ENCODE results near the gene CLCN5. TPM values are rescaled to one million over a fixed set of nuclear protein-coding genes. Genes with fewer than 3 reads are reported as not detected.
A peak's percentile ranks its signal among the peaks of the same experiment; 100 is the strongest.
"Not testable (repeated sequence)": the region's sequence is repeated elsewhere in the genome, so short reads cannot be mapped to it uniquely, and the experiment has no call there.

Gene CLCN5
- total and polyA plus RNA-seq, 4 donors, result 2.7 to 18.5 (median 7.5) TPM

DNA sequence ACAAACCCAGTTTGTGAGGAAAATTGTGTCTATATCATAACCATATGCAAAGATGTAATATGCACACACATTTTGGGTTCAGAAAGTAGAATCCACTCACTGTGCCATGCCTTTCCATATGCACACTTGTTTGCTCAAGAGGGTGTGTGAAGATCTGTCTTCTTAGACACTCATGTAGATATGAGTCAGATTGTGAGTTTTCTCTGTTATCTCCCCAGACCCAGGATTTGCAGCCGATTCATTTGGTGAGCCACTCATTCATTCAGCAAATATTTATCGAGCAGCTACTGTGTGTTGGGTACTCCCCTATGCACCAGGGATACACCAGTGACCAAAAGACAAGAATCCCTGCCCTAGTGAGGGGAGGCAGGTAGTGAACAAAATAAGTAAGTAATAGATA is 81.5 kb downstream of the CLCN5 start:
- Histone ChIP-seq H3K9ac (ENCODE audit: insufficient read depth in 1 of 2, low read length in 2 of 2) (no peak overlapping the region), H3K9me3 (ENCODE audit: control insufficient read depth in 4 of 4, insufficient read depth in 3 of 4, low read length in 3 of 4) (no peaks in the 10 kb centered on the region), H3K4me1 (ENCODE audit: control insufficient read depth in 5 of 5, insufficient read depth in 5 of 5, low read length in 5 of 5) (no peaks in the 10 kb centered on the region), H3K27me3 (ENCODE audit: control insufficient read depth in 3 of 3, insufficient read depth in 3 of 3, low read length in 2 of 3) (peaks cover 0 to 16% (median 3%) of the 10 kb centered on the region in 3 donors), H3K36me3 (ENCODE audit: control insufficient read depth in 4 of 4, insufficient read depth in 4 of 4, low read length in 4 of 4) (no peaks in the 10 kb centered on the region), H3K27ac (ENCODE audit: low read depth in 1 of 2, low read length in 1 of 2) (no peak overlapping the region), H3K4me3 (no peak overlapping the region)
- WGBS, 2 donors, result 66 to 82% methylated on average over 2 of the region's 2 CpGs
- no peak for ATAC-seq (ENCODE audit: insufficient read depth, low FRiP score)
- TF ChIP-seq, protein P1, sequence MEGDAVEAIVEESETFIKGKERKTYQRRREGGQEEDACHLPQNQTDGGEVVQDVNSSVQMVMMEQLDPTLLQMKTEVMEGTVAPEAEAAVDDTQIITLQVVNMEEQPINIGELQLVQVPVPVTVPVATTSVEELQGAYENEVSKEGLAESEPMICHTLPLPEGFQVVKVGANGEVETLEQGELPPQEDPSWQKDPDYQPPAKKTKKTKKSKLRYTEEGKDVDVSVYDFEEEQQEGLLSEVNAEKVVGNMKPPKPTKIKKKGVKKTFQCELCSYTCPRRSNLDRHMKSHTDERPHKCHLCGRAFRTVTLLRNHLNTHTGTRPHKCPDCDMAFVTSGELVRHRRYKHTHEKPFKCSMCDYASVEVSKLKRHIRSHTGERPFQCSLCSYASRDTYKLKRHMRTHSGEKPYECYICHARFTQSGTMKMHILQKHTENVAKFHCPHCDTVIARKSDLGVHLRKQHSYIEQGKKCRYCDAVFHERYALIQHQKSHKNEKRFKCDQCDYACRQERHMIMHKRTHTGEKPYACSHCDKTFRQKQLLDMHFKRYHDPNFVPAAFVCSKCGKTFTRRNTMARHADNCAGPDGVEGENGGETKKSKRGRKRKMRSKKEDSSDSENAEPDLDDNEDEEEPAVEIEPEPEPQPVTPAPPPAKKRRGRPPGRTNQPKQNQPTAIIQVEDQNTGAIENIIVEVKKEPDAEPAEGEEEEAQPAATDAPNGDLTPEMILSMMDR (IDR thresholded peaks at IDR 0.05; ENCODE audit: control extremely low read depth, extremely low read depth), result no peak
- DNase-seq, result no peak

DNA sequence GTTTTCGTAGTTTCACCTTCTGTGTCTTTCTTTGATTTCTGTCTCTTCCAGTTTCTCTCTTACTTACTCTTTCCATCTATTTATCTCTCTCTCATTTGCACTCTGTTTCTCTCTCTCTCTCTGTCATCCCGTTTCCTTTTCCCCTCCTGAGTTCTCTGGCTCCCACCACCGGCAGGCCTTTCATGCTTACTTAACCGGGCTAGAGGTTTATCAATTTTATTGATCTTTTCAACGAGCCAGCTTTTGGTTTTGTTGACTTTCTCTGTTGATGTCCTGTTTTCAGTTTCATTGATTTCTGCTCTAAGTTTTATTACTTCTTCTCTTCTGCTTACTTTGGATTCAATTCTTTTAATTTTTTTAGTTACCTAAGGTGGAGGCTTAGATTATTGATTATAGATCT is 103.2 kb downstream of the CLCN5 start:
- not testable (repeated sequence) for DNase-seq; H3K9me3 ChIP-seq (ENCODE audit: control insufficient read depth in 4 of 4, insufficient read depth in 3 of 4, low read length in 3 of 4); H3K9ac ChIP-seq (ENCODE audit: insufficient read depth in 1 of 2, low read length in 2 of 2); H3K27ac ChIP-seq (ENCODE audit: low read depth in 1 of 2, low read length in 1 of 2); H3K4me3 ChIP-seq; H3K36me3 ChIP-seq (ENCODE audit: control insufficient read depth in 4 of 4, insufficient read depth in 4 of 4, low read length in 4 of 4); ATAC-seq (ENCODE audit: insufficient read depth, low FRiP score); H3K4me1 ChIP-seq (ENCODE audit: control insufficient read depth in 5 of 5, insufficient read depth in 5 of 5, low read length in 5 of 5); H3K27me3 ChIP-seq (ENCODE audit: control insufficient read depth in 3 of 3, insufficient read depth in 3 of 3, low read length in 2 of 3)
- 52 to 78% methylated on average over 5 of the region's 5 CpGs for WGBS, 2 donors

DNA sequence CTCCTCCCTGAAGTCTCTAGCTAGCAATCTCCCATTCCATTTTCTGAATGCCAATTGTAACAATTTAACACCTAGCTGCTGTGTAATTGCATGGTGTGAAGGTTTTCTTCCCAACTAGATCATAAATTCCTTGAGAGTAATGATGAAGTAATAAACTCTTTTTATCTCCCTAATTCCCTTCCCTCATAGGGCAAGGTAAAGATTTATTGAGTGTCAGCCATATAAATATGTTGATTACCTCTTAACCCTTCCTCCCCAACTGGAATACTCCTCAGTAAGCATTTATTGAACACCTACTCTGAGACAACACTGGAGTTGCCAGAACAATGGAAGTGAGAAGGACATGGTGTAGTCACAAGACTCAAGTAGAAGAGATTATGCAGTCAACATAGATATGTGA is 112.7 kb downstream of the CLCN5 start:
- peaks cover 0 to 4% (median 2%) of the 10 kb centered on the region in 3 donors for H3K27me3 ChIP-seq (ENCODE audit: control insufficient read depth in 3 of 3, insufficient read depth in 3 of 3, low read length in 2 of 3)
- H3K36me3 ChIP-seq (ENCODE audit: control insufficient read depth in 4 of 4, insufficient read depth in 4 of 4, low read length in 4 of 4), result no peaks in the 10 kb centered on the region
- H3K4me1 ChIP-seq (ENCODE audit: control insufficient read depth in 5 of 5, insufficient read depth in 5 of 5, low read length in 5 of 5), result peaks cover 0 to 4% (median 0%) of the 10 kb centered on the region in 5 donors
- no peak for DNase-seq
- peaks cover 0 to 2% (median 0%) of the 10 kb centered on the region in 4 donors for H3K9me3 ChIP-seq (ENCODE audit: control insufficient read depth in 4 of 4, insufficient read depth in 3 of 4, low read length in 3 of 4)
- TF ChIP-seq, protein P1 (IDR thresholded peaks at IDR 0.05; ENCODE audit: control extremely low read depth, extremely low read depth), result no peak
- ATAC-seq (ENCODE audit: insufficient read depth, low FRiP score), result no peak
- no peak overlapping the region for H3K9ac ChIP-seq (ENCODE audit: insufficient read depth in 1 of 2, low read length in 2 of 2)
- no peak overlapping the region for H3K27ac ChIP-seq (ENCODE audit: low read depth in 1 of 2, low read length in 1 of 2)
- no peak overlapping the region for H3K4me3 ChIP-seq

DNA sequence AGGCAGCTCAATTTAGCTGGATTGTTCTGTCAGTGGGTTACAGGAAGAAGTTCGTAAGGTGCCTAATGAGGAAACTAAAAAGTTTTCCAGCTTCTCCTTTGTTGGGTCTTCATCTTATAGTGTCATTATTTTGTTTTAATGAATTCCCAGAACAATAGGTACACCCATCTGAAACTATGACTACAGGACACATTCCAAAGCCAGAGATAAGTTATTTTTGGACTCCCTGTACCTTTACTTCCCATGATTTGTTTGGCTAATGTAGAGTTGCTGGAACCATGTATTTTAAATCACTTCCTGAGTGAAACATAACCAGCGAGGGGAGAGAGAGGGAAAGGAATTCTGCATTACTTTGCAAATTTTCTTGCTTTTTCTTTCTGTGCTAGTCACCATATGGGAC is 114.0 kb downstream of the CLCN5 start:
- Histone ChIP-seq H3K27me3 (ENCODE audit: control insufficient read depth in 3 of 3, insufficient read depth in 3 of 3, low read length in 2 of 3) (peaks cover 0 to 5% (median 2%) of the 10 kb centered on the region in 3 donors), H3K36me3 (ENCODE audit: control insufficient read depth in 4 of 4, insufficient read depth in 4 of 4, low read length in 4 of 4) (no peaks in the 10 kb centered on the region), H3K27ac (ENCODE audit: low read depth in 1 of 2, low read length in 1 of 2) (no peak overlapping the region), H3K4me1 (ENCODE audit: control insufficient read depth in 5 of 5, insufficient read depth in 5 of 5, low read length in 5 of 5) (peaks cover 0 to 4% (median 0%) of the 10 kb centered on the region in 5 donors), H3K9ac (ENCODE audit: insufficient read depth in 1 of 2, low read length in 2 of 2) (no peak overlapping the region), H3K4me3 (no peak overlapping the region), H3K9me3 (ENCODE audit: control insufficient read depth in 4 of 4, insufficient read depth in 3 of 4, low read length in 3 of 4) (peaks cover 0 to 2% (median 0%) of the 10 kb centered on the region in 4 donors)
- DNase-seq, result peak in 2 of 3 donors; percentile 1 to 6
- TF ChIP-seq, protein P1 (IDR thresholded peaks at IDR 0.05; ENCODE audit: control extremely low read depth, extremely low read depth), result no peak
- no peak for ATAC-seq (ENCODE audit: insufficient read depth, low FRiP score)
- WGBS, 2 donors, result 7 to 42% methylated on average over 2 of the region's 2 CpGs
